ENCODE measurements around the gene NF2.

NF2 gene

DNA sequence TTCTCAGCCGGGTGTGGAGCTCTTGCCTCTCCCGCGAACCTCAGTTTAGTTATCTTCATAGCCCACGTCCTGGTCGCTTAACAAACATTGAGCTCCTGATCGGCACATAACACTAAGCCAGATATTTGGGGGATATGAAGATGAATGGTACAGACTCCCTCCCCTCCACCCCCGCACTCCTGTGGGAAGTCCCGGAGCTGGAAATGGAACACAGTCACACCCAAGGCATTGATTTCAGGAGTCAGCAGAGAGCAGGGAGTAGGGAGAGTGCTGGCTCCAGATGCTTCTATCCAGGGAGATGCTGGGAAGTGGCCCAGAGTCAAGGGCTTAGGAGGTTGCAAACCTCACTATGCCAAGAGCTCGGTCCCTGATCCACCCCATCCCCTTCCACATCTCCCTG is 90.2 kb downstream of the NF2 start:
- DNase-seq (ENCODE audit: low read depth in 1 of 2, low spot score in 1 of 2), result no peak
- in situ Hi-C loops (cut with HindIII; ENCODE audit: low pct_unique_long_range_greater_than_20kb, low sequenced_read_pairs), result no loop called here
- TF ChIP-seq JUND (IDR thresholded peaks at IDR 0.05; ENCODE audit: low read depth), result no peak

DNA sequence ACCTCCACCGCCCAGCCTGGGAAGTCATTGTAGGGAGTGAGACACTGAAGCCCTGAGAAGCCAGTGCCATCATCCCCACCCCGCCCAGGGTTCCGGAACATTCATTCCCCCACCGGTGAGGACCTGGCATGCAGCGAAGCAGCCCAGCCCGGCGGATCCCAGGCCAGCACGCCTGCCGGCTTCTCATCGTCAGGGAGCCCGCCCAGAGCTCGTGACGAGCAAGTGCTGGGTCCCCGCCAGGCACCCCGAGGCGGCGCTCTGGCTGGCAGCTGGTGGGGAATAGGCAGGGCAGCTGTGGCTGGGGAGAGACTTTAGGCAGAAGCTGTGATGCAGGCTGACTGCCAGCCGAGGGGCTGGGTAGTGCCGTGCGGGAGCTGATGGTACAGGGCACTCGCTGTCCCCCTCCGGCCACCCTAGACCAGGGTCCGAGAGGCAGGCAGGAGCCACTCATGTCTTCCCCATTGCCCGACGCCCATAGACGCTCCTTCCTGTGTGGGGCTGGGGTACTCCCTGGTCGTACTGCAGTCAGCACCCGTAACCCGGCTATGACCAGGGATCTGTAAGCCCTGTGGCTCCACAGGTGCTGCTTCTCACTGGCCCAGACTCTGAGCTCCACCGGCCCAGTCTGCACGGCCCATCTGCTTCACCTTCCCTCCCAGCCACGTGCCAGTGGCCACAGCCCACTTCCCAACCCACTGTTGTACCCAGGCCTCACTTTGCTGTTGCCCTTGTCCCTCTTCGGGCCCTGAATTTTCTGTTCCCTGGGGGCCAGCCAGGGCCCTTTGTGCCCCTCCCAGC is 91.9 kb downstream of the NF2 start:
- no peak for DNase-seq (ENCODE audit: low read depth in 1 of 2, low spot score in 1 of 2)

DNA sequence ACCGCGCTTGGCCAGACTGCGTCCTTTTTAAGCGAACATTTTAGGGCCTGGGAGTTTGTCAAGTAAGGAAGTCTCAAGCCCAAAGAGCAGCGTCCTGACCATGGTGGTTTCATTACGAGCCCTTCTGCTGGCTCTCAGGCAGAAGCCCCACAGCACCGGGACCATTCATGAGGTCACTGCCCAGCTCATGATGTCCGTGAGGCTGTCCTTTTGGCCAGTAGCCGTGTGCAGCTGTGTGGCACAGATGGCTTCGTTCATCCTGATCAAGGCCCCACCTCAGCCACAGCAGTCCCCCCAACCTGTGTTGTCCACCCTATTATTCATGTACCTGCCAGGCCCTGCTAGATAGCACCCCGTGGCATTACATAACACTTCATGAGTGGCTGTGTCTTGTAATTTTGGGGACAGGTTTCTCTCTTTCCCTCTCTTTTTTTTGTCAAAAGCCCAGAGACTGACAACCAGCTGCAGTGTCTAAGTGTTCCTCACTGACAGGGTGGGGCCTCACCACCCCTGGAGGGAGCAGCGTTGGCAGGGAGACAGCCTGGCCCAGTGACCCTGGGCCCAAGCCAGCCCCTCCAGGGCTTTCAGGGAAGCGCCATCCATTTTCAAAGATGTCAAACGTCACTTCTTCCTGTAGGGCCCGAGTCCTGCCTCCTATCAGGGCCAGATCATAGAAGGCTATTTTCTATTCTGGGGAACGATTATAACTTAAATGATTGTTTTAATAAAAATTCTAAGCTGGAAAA is 94.6 kb downstream of the NF2 start:
- DNase-seq (ENCODE audit: low read depth in 1 of 2, low spot score in 1 of 2), result no peak
- in situ Hi-C loops (cut with HindIII; ENCODE audit: low pct_unique_long_range_greater_than_20kb, low sequenced_read_pairs), result no loop called here
- no peak for TF ChIP-seq JUND (IDR thresholded peaks at IDR 0.05; ENCODE audit: low read depth)

More for the DNA sequence above, 91.9 kb downstream of the NF2 start:
- in situ Hi-C loops (cut with HindIII; ENCODE audit: low pct_unique_long_range_greater_than_20kb, low sequenced_read_pairs), result no loop called here
- no peak for TF ChIP-seq JUND (IDR thresholded peaks at IDR 0.05; ENCODE audit: low read depth)

DNA sequence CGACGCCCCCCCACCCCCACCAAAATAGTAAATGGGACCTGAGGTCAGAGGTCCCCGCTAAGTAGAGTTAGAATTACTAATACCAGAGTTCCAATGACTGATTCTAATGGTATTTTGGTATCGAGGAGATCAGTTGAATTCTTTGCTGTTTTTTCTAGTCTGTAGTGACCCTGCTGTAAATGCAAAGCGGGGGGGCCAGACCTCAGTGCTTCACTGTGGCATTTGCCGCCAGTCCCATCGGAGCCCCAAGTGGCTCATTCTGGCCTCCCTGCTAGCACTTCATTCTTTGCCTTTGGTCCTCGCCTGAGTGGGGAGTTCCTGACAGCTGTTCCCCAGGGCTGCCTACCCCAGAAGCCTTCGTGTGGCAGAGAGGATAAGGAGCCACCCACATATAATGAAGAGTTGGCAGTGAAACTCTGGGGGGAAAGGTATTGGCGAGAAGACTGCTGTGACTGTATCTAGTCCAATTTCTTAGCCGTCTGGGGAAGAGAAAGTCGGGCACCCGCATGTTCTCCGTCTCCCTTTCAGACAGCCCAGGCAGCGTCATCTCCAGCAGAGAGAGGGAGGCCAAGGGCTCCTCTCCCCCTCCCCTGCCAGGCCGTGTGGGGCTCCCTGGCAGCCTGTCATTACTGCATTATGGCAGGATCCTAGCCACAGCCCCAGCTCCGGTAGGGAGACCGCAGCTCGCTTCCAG is 96.9 kb downstream of the NF2 start:
- DNase-seq (ENCODE audit: low read depth in 1 of 2, low spot score in 1 of 2), result no peak
- TF ChIP-seq JUND (IDR thresholded peaks at IDR 0.05; ENCODE audit: low read depth), result no peak
- in situ Hi-C loops (cut with HindIII; ENCODE audit: low pct_unique_long_range_greater_than_20kb, low sequenced_read_pairs), result no loop called here

DNA sequence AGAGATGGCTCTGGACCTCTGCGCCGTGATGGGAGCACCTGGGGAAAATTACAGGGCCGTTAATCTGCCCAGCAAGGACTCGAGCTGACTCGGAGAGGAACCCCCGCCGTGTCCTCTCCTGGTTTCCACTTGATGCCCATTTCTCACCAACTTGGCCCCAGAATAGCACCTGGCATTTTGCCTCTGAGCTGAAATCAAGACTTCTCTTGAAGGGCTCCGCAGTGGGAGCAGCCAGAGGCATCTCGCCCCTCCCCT is 97.4 kb downstream of the NF2 start:
- no peak for TF ChIP-seq JUND (IDR thresholded peaks at IDR 0.05; ENCODE audit: low read depth)

DNA sequence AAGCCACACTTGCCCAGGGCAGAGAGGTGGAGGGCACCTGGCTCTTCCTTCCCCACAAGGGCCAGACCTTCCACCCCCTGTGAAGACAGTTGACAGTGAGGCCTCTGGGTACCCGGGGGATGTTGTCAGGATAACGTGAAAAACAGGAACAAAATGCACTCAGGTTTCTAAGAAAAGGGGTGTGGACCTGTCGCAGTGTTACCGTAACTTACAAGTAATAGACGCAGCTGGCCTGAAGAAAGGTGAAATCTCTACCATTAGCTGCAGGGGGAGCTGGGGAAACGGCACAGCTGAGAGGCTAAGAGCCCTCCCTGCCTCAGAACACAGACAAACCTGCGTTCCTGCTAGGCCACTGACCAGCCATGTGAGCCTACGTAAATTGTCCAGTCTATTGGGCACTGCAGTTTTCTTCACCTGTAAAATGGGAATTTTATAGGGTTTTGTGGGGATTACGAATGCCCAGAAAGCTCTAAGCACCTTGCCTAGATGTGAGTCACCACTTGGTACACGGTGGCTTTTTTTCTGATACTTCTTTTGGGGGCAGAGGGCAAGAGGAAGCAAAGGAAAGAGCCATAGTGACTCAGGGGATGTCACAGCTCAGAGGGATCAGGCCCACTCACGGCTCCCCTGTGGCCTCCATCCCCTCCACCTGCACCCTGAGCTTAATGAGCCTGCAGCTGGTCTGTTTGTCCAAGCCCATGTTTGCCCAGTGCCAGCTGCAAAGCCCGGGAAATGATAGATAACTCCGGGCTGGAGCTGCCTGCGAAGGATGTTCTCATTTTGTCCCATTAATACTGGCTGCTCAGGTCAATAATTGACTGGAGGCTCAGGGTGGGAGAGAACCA is 97.9 kb downstream of the NF2 start:
- DNase-seq (ENCODE audit: low read depth in 1 of 2, low spot score in 1 of 2), result peak in 1 of 2 experiments; percentile 56
- in situ Hi-C loops (cut with HindIII; ENCODE audit: low pct_unique_long_range_greater_than_20kb, low sequenced_read_pairs), result no loop called here
- TF ChIP-seq JUND (IDR thresholded peaks at IDR 0.05; ENCODE audit: low read depth), result no peak

More for the DNA sequence above, 97.4 kb downstream of the NF2 start:
- in situ Hi-C loops (cut with HindIII; ENCODE audit: low pct_unique_long_range_greater_than_20kb, low sequenced_read_pairs), result no loop called here
- no peak for DNase-seq (ENCODE audit: low read depth in 1 of 2, low spot score in 1 of 2)

DNA sequence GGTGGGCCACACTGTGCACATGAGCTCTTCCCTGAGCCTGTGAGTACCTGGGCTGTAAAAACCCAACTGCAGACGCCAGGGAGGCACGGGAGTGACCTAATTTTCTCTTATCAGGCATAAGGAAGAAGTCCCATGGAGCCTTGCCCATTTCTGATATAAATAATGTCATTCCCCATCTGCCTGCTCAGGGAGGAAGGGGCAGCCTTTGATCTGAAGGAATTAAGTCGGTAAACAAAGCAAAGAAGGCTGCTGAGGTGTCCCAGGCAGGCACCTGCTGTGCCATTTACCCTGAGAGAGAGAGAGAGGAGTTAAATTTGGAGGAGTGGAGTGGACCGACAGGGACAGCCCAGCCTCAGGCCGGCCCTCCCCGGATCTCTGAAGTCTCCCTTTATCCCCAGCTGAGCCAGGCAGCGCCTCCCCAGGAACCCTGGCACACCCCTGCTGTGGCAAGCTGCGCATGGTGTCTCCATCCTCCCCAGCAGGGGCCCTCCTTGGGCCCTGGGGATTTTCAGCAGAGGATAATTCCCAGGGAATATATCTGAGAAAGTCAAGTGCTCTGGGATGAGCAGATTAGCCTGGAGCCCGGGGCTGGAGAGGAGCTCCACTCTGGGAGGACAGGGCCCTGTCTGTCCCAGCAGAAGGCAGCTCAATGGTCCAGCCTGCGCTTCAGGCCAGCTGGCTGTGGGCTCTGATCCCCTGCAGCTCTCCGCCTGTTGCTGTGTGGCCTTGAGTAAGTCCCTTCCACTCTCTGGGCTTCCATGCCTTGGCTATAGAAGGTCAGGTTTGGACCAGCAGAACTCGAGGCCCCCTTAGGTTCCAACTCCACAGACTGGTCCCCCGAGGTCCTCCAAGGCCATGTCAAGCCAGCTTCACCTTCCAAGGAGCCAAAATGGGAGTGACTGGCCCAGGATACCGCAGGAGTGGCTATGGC is 98.8 kb downstream of the NF2 start:
- no peak for TF ChIP-seq JUND (IDR thresholded peaks at IDR 0.05; ENCODE audit: low read depth)
- in situ Hi-C loops (cut with HindIII; ENCODE audit: low pct_unique_long_range_greater_than_20kb, low sequenced_read_pairs), result no loop called here
- no peak for DNase-seq (ENCODE audit: low read depth in 1 of 2, low spot score in 1 of 2)

DNA sequence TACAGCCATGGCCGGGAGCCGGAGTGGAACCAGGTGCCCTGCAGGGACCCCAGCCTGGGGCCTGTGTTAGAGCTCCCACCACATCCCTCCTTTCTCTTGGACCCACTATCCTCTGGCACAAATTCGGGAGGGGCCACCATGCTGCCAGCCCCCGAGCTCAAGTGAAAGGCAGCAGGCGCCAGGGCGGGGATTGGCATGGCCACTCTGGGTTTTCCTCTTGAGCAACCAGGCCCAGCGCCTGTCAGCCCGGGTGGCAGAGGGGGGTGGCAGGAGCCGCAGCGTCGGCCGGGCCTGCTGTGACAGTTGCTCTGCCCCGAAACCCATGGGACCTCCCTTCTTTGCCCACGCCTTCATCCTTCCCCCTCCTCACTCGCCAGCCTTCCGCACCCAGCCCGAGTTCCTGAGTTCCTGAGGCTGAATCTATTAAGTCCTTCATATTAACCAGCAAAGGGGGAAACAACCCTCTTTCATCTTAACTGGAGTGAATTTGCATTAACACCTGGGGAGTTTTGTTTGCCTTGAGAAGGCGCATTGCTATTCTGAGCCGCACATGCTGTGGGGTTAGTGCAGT is 99.6 kb downstream of the NF2 start:
- in situ Hi-C loops (cut with HindIII; ENCODE audit: low pct_unique_long_range_greater_than_20kb, low sequenced_read_pairs), result no loop called here
- TF ChIP-seq JUND (IDR thresholded peaks at IDR 0.05; ENCODE audit: low read depth), result no peak
- DNase-seq (ENCODE audit: low read depth in 1 of 2, low spot score in 1 of 2), result no peak

DNA sequence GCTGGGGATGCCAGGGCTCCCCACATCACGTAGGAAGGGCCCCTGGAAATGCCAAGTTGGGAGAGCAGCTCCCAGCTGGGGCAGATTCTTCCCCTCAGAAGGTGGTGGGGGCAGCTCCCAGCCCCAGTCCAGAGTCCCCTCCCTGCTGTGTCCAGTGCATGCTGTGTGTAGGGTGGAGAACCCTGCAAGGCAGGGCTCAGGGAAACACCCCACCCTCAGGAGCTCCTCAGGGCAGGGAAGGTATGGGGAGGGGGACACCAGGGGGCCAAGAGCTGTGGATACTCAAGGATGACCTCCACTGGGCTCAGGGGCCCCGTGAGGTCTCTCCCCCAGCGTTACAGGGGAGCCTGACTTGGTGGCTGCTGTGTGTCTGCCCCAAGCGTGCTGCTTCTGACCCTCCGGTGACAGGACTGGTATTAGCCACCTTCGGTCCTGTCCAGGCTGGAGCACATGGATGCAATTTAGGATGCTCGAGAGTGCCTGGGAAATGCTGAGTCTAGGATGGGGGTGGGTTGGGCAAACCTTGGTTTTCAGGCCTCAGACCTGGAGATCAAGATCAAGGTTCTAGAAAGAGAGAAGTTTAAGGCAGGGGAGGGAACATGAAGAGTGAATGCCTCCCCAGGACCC is 100.2 kb downstream of the NF2 start:
- in situ Hi-C loops (cut with HindIII; ENCODE audit: low pct_unique_long_range_greater_than_20kb, low sequenced_read_pairs), result no loop called here
- no peak for TF ChIP-seq JUND (IDR thresholded peaks at IDR 0.05; ENCODE audit: low read depth)
- no peak for DNase-seq (ENCODE audit: low read depth in 1 of 2, low spot score in 1 of 2)

DNA sequence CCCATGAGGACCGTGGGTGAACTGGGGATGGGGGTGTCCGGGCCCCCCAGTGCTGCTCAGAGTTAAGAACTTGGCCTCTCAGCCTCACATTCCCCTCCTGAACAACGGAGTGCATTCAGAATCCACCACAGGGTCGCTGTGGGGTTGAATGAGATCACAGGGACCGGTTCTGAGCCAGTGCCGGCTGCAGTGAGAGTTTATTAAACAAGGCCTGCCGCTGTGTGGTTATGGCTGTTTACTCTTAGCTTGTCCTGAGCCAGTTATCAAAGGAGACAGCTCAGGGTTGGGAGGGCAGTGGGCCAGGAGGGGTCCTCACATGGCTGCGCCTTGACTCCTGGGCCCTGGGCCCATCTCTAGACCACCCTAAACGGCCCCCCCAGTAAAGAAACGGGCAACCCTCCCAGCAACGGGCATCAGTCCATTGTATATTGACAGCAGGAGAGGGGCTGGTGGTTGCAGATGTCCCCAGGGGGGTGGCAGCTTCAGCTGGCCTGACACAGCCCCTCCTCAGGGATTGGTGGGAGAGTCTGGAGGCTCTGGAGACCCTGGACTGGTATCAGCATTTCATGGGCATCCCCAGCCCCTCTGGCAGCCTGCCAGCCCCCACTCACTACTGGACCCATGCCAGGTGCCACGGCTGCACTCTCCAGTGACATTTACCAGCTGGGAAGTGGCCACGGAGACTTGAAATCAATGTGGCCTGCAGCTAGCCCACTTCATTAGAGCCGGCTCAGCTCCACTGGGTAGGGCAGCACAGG is 101.3 kb downstream of the NF2 start:
- no peak for TF ChIP-seq JUND (IDR thresholded peaks at IDR 0.05; ENCODE audit: low read depth)
- no peak for DNase-seq (ENCODE audit: low read depth in 1 of 2, low spot score in 1 of 2)
- in situ Hi-C loops (cut with HindIII; ENCODE audit: low pct_unique_long_range_greater_than_20kb, low sequenced_read_pairs), result no loop called here
